GM21723 (cell line): Measurements from ENCODE around the gene NCSTN.

ENCODE experiments used
- ATAC-seq: cut with Tn5 transposase; IDR thresholded peaks from one replicate; pipeline ENCODE4 v1.9.1; 2021; ENCODE audit warnings: mild to moderate bottlenecking, moderate library complexity; ENCODE audit not compliant: unreplicated experiment

NCSTN gene

GRCh38 chr1:160346958-160347357 lies 3.8 kb downstream of the NCSTN start:
- no peak for ATAC-seq

- no peak for ATAC-seq
Observed at GRCh38 chr1:160351629-160352028, 8.4 kb downstream of the NCSTN start.

- no peak for ATAC-seq
Observed at GRCh38 chr1:160352555-160352954, 9.4 kb downstream of the NCSTN start.

- no peak for ATAC-seq
Observed at GRCh38 chr1:160353223-160353622, 10.0 kb downstream of the NCSTN start.

- ATAC-seq = no peak
Observed at GRCh38 chr1:160354388-160354985, 11.3 kb downstream of the NCSTN start.

GRCh38 chr1:160357286-160358002 lies 14.3 kb downstream of the NCSTN start:
- no peak for ATAC-seq

GRCh38 chr1:160358073-160358472 lies 14.9 kb downstream of the NCSTN start:
- no peak for ATAC-seq

GRCh38 chr1:160359559-160360226 lies 16.5 kb downstream of the NCSTN start:
- no peak for ATAC-seq

GRCh38 chr1:160360227-160360695 lies 17.1 kb downstream of the NCSTN start:
- ATAC-seq = no peak

- ATAC-seq = no peak
Observed at GRCh38 chr1:160361199-160361598, 18.0 kb downstream of the NCSTN start.

- ATAC-seq = no peak
Observed at GRCh38 chr1:160361814-160362167, 18.6 kb downstream of the NCSTN start.

- no peak for ATAC-seq
Observed at GRCh38 chr1:160362168-160362957, 19.2 kb downstream of the NCSTN start.

GRCh38 chr1:160363010-160363409 lies 19.8 kb downstream of the NCSTN start:
- ATAC-seq = no peak

- no peak for ATAC-seq
Observed at GRCh38 chr1:160363951-160364735, 21.0 kb downstream of the NCSTN start.

GRCh38 chr1:160365325-160365724 lies 22.1 kb downstream of the NCSTN start:
- ATAC-seq = no peak

- ATAC-seq = no peak
Observed at GRCh38 chr1:160366731-160367515, 23.7 kb downstream of the NCSTN start, which contains the start of gene NHLH1. TSS of gene NHLH1 (plus strand) at chr1:160367071. CDS start at chr1:160370732, 3,661 bp downstream.

GRCh38 chr1:160367516-160367900 lies 24.3 kb downstream of the NCSTN start:
- no peak for ATAC-seq

- no peak for ATAC-seq
Observed at GRCh38 chr1:160367934-160368923, 25.0 kb downstream of the NCSTN start.
